AG09319 (cell line): ENCODE data around the gene CCDC146.
"Not testable (repeated sequence)": the region's sequence is repeated elsewhere in the genome, so short reads cannot be mapped to it uniquely, and the experiment has no call there.

Experiments
- DNase-seq: peaks from one replicate; pipeline ENCODE4 v3.0.0-alpha.2; 2010; ENCODE audit warnings: low read depth; ENCODE audit errors: extremely low read depth
- TF ChIP-seq, protein P1 (sequence below): IDR thresholded peaks from 2 replicates; pipeline ENCODE4 v1.5.1; 2011; ENCODE audit warnings: low read depth, mild to moderate bottlenecking, inconsistent platforms, low read length, moderate library complexity

Gene CCDC146

DNA sequence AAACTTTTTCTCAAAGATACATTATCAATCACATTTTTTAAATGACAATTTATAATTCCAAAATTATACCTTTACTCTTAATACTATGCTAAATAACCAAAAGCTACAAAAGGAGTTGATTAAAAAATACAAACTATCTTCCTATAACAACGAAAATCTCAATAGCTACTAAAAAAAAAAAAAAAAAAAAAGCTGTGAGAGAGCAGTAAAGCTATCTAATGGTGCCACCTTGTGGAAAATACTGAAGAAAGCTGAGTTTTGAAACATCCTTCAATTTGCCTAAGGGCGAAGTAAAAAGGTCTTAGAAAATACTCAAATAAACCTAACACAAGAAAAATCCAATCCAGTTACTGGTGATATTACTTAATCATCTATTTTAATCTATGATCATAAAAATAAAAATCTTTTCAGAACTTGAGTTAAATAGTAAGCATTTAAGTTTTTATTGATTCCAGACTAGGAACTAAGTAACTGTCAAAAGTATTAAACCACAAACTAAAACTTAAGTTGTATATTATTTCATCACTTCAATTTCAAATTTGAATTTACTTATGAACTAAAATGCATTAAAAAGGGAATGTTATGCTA lies 9.6 kb upstream of the CCDC146 start:
- not testable (repeated sequence) for DNase-seq

GRCh38 chr7:77125486-77125885 lies 3.1 kb downstream of the CCDC146 start:
- DNase-seq, result not testable (repeated sequence)

More for the DNA sequence above, 9.6 kb upstream of the CCDC146 start:
- TF ChIP-seq, protein P1, sequence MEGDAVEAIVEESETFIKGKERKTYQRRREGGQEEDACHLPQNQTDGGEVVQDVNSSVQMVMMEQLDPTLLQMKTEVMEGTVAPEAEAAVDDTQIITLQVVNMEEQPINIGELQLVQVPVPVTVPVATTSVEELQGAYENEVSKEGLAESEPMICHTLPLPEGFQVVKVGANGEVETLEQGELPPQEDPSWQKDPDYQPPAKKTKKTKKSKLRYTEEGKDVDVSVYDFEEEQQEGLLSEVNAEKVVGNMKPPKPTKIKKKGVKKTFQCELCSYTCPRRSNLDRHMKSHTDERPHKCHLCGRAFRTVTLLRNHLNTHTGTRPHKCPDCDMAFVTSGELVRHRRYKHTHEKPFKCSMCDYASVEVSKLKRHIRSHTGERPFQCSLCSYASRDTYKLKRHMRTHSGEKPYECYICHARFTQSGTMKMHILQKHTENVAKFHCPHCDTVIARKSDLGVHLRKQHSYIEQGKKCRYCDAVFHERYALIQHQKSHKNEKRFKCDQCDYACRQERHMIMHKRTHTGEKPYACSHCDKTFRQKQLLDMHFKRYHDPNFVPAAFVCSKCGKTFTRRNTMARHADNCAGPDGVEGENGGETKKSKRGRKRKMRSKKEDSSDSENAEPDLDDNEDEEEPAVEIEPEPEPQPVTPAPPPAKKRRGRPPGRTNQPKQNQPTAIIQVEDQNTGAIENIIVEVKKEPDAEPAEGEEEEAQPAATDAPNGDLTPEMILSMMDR, result peak; percentile 12

GRCh38 chr7:77127009-77127408 lies 4.6 kb downstream of the CCDC146 start:
- DNase-seq, result not testable (repeated sequence)

DNA sequence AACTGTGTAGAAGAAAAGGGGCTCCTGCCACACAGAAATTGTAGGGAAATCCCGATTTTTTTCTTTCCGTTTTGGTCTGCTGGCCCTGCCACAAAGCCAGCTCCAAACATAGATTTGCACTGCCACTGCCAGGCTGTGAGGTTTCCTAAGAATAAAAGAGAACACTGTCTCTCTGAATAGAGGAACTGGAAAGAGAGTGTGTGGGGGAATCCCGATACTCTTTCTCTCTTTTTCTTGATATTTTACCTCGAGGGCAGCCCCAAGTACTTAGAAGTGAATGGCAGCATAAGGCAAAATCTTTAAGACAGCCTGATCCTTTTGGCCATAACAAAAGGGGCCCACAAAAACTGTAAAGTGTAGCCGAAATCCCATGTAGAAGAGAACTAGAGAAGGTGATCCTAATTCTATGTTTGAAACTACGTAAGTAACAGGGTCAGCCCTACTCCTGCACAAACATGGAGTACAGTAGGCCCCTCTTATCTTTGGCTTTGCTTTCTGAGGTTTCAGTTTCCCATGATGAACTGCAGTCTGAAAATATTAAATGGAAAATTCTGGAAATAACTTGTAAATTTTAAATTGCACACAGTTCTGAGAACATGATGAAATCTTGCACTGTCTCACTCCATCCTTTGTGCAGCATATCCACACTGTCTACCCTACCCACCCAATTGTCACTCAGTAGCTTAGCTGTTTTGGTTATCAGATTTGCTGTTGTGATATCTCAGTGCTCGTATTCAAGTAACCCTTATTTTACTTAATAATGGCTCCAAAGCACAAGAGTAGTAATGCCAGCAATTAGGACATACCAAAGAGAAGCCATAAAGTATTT lies 6.4 kb downstream of the CCDC146 start:
- DNase-seq, result not testable (repeated sequence)

DNA sequence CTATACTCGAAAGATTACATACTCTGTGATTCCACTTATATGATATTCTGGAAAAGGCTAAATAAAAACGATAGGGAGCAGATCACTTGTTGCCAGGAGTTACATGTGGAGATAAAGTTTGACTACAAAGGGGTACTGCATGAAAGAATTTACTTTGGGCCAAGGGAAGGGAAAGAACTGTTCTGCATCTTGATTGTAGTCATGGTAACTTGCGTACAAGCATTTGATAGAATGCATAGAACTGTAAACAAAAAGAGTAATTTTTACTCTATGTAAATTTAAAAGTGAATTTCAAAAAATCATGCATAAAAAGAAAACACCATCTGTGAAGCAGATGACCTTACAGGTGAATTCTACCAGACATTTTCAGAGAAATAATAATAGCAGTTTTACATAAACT lies 9.4 kb downstream of the CCDC146 start:
- DNase-seq, result not testable (repeated sequence)

DNA sequence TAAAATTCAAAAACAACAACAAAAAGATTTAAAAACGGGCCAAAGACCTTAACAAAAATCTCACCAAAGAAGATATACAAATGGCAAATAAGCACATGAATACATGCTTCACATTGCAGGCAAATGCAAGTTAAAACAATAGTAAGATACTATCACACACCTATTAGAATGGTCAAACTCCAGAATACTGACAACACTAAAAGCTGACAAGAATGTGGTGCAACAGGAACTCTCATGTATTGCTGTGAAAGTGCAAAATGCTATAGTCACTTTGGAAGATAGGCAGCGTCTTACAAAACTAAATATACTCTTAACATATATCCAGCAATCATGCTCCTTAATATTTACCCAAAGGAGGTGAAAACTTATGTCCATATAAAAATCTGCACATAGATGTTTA lies 16.3 kb downstream of the CCDC146 start:
- not testable (repeated sequence) for DNase-seq

DNA sequence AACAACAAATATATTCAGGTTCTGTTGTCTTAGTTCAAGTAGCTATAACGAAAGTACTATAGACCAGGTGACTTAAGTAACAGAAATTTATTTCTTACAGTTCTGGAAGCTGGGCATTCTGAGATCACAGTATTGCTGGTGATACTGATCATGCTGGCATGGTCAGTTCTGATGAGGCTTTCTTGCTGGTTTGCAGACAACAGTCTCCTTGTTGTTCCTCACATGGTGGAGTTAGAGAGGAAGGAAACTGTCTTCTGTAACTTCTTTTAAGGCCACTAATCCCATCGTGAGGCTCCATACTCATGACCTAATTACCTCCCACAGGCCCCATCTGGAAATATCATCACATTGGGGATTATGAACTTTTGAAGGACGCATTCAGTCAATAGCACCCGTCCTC lies 17.9 kb downstream of the CCDC146 start:
- DNase-seq, result not testable (repeated sequence)

DNA sequence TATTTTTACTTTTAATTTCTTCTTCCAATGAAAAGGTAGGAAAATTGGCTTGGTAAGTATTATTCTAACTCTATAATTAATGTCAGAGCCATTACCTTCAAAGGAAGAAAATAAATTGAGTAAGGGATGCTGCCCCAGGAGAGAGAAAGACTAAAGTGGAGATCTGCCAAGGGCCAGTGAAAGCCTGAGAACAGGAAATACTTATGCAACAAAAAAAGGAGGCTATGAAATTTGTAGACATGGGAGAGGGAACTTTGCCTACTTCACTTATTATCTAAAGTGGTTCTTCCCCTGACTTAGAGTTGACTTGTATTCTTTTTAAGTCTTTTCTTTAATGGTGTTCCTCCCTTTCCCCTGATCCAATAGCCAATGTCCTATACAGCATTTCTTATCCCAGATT lies 29.8 kb downstream of the CCDC146 start:
- DNase-seq, result not testable (repeated sequence)

GRCh38 chr7:77154917-77155464 lies 32.6 kb downstream of the CCDC146 start:
- not testable (repeated sequence) for DNase-seq

DNA sequence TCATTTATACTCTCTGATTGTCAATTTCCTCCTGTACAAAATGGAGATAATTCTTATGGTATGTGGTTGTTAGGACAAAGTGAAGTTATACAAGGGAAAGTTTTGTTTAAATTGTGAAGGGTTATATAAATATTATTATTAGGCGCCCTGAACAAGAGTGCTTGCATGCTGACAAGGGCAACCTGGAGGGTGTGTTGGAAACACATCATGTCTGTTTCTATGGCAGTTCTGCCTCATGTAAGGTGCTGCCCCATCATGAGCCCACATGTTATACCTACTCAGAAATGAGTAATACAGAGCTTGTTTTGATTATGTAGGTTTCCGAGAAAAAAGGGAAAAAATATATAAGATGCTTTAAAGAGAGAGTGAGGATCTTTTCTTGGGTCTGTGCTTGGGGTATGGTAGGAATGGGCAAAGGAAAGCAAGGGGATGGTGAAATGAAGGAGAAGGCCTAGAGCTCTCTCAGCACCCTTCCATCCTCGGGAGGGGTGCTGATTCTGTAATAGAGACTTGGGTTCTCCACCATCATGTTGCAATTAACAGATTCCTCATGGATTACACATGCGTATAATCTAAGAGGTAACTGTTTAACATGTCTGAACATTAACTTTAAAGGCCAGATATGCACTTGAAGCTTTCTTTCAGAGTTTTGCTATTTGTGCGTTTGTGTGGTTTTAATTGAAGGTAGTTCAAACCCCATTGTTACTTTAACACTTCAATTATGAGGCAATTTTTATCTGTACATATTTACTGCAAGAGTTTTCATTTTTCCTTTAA lies 33.4 kb downstream of the CCDC146 start:
- DNase-seq, result not testable (repeated sequence)

GRCh38 chr7:77157034-77157433 lies 34.6 kb downstream of the CCDC146 start:
- DNase-seq, result not testable (repeated sequence)

DNA sequence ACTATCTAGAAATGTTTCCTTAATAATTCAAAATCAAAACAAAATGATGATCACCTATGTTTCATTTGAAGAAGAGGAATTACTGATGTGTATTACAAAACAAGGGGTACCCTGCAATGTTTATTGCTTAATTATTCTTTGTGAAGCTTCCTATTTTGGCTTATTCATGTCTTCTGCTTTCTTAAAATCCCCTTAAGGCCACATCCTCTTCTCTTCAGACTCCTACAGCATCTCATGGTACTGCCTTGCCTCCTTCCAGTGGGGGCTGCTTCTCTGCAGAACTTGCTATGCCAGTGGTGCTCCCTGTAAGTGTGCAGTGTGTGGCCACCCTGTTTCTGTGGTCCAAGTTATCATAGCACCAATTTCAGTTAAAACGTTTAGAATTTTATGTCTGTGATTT lies 35.0 kb downstream of the CCDC146 start:
- TF ChIP-seq, protein P1, result no peak
- no peak for DNase-seq

DNA sequence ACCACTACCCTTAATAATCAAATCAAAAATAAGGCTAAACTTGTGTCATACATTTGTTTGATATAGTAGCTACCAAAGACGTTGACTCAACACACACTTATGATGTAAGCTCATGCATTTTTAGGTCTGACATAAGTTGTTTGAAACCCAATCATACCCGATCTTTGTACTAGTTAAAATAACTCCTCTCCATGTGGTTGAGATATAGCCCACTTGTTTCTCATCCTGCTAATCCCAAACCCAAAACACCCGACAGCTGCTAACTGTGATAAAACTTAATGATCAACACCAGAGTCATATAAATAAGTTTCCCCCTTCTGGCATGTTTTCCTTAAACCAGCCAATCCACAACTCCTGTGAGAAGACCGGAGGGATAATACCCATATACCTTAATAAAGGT lies 48.7 kb downstream of the CCDC146 start:
- DNase-seq, result not testable (repeated sequence)

- not testable (repeated sequence) for DNase-seq
Measured at GRCh38 chr7:77172437-77173172, 50.2 kb downstream of the CCDC146 start.

GRCh38 chr7:77174418-77174817 lies 52.0 kb downstream of the CCDC146 start:
- DNase-seq, result not testable (repeated sequence)

GRCh38 chr7:77175274-77175800 lies 52.9 kb downstream of the CCDC146 start:
- DNase-seq, result not testable (repeated sequence)

- not testable (repeated sequence) for DNase-seq
Measured at GRCh38 chr7:77177321-77177904, 55.0 kb downstream of the CCDC146 start.
